DMS79 treated with DMSO at 0.1 percent for 48 hours (cell line): ENCODE measurements around the gene TRABD.

ENCODE experiments used
- DNase-seq: peaks from one replicate; lab custom pipeline; 2025; lab: John Stamatoyannopoulos, UW

The TRABD gene

GRCh38 chr22:50186761-50187523 is 1.2 kb downstream of the TRABD start:
- DNase-seq: no peak

- no peak for DNase-seq
Observed at GRCh38 chr22:50188356-50188755, 2.6 kb downstream of the TRABD start.

GRCh38 chr22:50189184-50189848 is 3.6 kb downstream of the TRABD start:
- peak; percentile 10 for DNase-seq

- DNase-seq: no peak
Observed at GRCh38 chr22:50189849-50190181, 4.1 kb downstream of the TRABD start.

- peak; percentile 29 for DNase-seq
Observed at GRCh38 chr22:50190182-50190940, 4.6 kb downstream of the TRABD start.

- DNase-seq: no peak
Observed at GRCh38 chr22:50190941-50191741, 5.4 kb downstream of the TRABD start.

GRCh38 chr22:50192436-50193204 is 6.9 kb downstream of the TRABD start:
- no peak for DNase-seq

GRCh38 chr22:50193621-50194020 is 7.9 kb downstream of the TRABD start:
- no peak for DNase-seq

- no peak for DNase-seq
Observed at GRCh38 chr22:50194037-50194805, 8.5 kb downstream of the TRABD start.

GRCh38 chr22:50196256-50196655 is 10.5 kb downstream of the TRABD start:
- no peak for DNase-seq

GRCh38 chr22:50197000-50197800 is 11.5 kb downstream of the TRABD start:
- DNase-seq: no peak

GRCh38 chr22:50197856-50198623 is 12.3 kb downstream of the TRABD start:
- no peak for DNase-seq

- no peak for DNase-seq
Observed at GRCh38 chr22:50198624-50199017, 12.9 kb downstream of the TRABD start.

- DNase-seq: no peak
Observed at GRCh38 chr22:50199251-50199721, 13.6 kb downstream of the TRABD start.

- DNase-seq: no peak
Observed at GRCh38 chr22:50199829-50200460, 14.2 kb downstream of the TRABD start.

- DNase-seq: peak; percentile 34
Observed at GRCh38 chr22:50200461-50201190, 14.9 kb downstream of the TRABD start, which contains the start of gene SELENOO. SELENOO (plus strand) TSS chr22:50201011; CDS start chr22:50201037, 26 bp downstream.
